HG02970 (cell line): ENCODE results near the gene ZMYND11.

Experiments used
- ATAC-seq: cut with Tn5 transposase; IDR thresholded peaks from one replicate; pipeline ENCODE4 v1.9.1; 2021; ENCODE audit warnings: mild to moderate bottlenecking, moderate library complexity, moderate number of reproducible peaks; ENCODE audit not compliant: unreplicated experiment, low FRiP score

The ZMYND11 gene

GRCh38 chr10:135132-135600, at the start of gene ZMYND11:
ZMYND11 (plus strand) TSS chr10:135455; CDS start chr10:180013, 44,558 bp downstream.
- ATAC-seq: peak; percentile 42

- ATAC-seq: no peak
Measured at GRCh38 chr10:86031-86430, 49.2 kb upstream of the ZMYND11 start.

- ATAC-seq: no peak
Measured at GRCh38 chr10:87177-88080, 47.8 kb upstream of the ZMYND11 start.

GRCh38 chr10:88253-88652, 47.0 kb upstream of the ZMYND11 start:
- ATAC-seq: no peak

- no peak for ATAC-seq
Measured at GRCh38 chr10:89248-89647, 46.0 kb upstream of the ZMYND11 start.

- ATAC-seq: no peak
Measured at GRCh38 chr10:90161-90560, 45.1 kb upstream of the ZMYND11 start.

- ATAC-seq: no peak
Measured at GRCh38 chr10:91313-91712, 43.9 kb upstream of the ZMYND11 start.

- ATAC-seq: no peak
Measured at GRCh38 chr10:92153-92552, 43.1 kb upstream of the ZMYND11 start.

GRCh38 chr10:92846-93245, 42.4 kb upstream of the ZMYND11 start:
- no peak for ATAC-seq

GRCh38 chr10:94613-95012, 40.6 kb upstream of the ZMYND11 start:
- ATAC-seq: no peak

- ATAC-seq: no peak
Measured at GRCh38 chr10:95356-96115, 39.7 kb upstream of the ZMYND11 start.

GRCh38 chr10:96466-96865, 38.8 kb upstream of the ZMYND11 start:
- no peak for ATAC-seq

GRCh38 chr10:104416-104815, 30.8 kb upstream of the ZMYND11 start:
- no peak for ATAC-seq

- no peak for ATAC-seq
Measured at GRCh38 chr10:104862-105565, 30.2 kb upstream of the ZMYND11 start.

GRCh38 chr10:105806-106205, 29.4 kb upstream of the ZMYND11 start:
- ATAC-seq: no peak

- no peak for ATAC-seq
Measured at GRCh38 chr10:106740-107139, 28.5 kb upstream of the ZMYND11 start.

- no peak for ATAC-seq
Measured at GRCh38 chr10:112246-112645, 23.0 kb upstream of the ZMYND11 start.

GRCh38 chr10:124874-125273, 10.4 kb upstream of the ZMYND11 start:
- ATAC-seq: no peak

GRCh38 chr10:127612-128432, 7.4 kb upstream of the ZMYND11 start:
- ATAC-seq: no peak

- ATAC-seq: no peak
Measured at GRCh38 chr10:129810-130209, 5.4 kb upstream of the ZMYND11 start.
